Fibroblast of skin of back (primary cell): ENCODE measurements around the gene ZDHHC18.
A peak's percentile ranks its signal among the peaks of the same experiment; 100 is the strongest.
"Not testable (repeated sequence)": the region's sequence is repeated elsewhere in the genome, so short reads cannot be mapped to it uniquely, and the experiment has no call there.

Experiments used
- DNase-seq: peaks from one replicate; pipeline ENCODE4 v3.0.0-alpha.2; 2013

Gene ZDHHC18

DNA sequence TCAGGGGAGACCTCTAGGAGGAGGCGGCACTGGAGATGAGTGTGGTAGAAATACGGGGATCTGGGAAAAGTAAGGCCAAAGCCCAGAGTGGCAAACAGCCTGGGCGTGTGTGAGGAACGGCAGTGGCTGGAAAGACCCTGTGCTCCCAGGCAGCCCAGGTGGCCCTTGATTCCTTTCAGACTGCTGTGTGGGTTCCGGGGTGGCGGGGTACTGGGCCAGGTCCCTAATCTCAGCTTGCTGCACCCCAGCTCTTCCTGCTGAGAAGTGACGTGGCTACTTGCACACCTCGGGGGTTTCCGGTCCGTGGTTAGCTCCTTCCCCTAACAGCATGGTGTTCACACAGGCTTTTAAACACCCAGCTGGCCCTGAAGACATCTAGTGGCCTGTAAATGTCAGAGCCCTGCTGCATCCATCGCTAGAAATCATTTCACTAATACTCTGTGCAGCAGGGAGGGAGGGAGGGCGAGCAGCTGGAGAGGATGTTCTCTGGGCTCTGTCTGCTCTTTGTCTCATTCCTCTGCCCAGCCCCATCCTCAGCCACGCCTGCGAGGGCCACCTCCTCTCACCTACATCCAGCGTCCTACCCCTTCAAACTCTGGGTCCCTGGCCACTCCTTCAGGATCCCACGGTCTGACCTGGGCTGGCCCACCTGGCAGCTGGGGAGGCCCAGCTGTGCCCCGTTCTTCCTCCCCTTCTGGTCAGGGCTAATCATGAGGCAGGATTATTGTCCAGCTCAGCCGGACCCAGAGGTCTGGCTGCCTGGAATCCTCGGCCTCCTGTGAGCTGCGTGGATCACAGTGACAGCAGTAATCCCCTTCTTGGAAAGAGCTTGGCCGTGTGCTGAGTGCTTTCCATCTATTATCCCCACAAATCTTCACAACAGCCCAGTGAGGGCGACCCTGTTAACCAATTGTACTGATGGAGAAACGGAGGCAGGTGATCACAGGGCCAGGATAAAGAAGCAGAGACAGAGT, 7.2 kb downstream of the ZDHHC18 start:
- DNase-seq = no peak

DNA sequence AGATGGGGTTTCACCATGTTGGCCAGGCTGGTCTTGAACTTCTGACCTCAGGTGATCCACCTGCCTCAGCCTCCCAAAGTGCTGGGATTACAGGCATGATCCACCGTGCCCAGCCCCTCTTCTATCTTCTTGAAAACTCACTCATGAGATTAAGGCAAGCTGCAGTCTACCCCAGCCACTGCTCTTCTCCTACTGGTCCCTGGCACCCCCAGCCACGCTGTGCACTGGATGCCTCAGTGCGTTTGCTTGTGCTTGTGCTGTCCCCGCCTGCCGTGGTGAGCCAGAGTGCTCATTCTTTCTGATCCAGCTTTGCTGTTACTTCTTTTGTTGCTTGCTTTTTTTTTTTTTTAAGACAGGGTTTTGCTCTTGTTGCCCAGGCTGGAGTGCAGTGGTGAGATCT, 11.2 kb downstream of the ZDHHC18 start:
- not testable (repeated sequence) for DNase-seq

DNA sequence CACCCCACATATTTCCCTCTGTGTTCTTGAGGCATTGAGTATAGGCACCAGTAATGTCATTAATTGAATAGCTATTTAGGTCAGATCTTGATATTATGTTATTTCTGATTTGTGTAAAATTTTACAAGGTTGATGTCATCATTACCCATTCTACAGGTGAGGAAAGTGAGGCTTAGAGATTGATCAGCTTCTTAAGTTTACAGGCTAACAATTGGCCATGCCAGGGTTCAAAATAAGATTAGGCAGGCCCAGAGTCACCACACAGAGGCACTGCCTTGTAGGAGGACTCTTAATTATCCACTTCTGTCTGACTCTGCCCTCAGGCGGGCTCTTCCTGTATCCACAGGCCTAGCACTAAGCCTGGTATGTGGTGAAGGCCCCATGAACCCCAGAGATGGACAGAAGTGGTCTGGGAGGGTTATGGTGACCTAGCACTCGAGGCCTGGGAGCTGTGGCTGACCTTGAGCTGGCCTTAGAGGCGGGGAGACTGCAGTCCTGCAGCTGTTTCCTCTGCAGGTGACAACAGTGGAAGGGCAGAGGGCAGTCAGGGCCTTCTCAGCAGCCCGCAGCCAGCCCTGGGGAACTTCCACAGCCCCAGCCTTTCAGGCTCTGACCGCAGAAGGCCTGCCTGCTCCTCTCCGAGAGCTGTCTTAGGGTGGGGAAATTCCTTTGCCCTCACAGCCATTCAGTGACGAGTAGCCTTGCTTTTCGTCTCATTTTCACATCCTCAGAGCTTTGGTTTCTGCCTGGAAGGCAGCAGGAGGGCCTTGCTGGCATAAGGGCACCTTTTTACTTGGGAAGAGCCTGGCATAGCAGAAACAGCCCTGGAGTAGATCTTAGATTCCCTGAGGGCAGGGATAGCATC, 12.2 kb downstream of the ZDHHC18 start:
- no peak for DNase-seq

DNA sequence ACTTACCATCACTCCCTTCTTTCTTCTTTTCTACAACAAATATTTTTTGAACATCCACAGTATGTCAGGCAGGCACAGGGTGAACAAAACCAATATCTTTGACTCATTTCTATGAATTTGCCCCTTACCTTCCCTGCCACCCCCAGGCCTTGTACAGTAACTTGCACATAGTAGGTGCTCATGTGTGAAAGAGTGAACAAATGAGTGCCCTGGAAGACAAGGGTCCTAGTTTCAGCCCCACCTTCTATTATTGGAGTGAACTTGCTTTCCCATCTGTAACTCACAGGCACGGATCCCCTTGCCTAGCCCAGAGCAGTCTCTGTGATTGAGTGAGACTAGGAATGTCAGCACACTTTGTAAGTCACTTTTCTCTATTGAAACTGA, 12.8 kb downstream of the ZDHHC18 start:
- DNase-seq = no peak

GRCh38 chr1:26839779-26840178, 13.3 kb downstream of the ZDHHC18 start:
- no peak for DNase-seq

DNA sequence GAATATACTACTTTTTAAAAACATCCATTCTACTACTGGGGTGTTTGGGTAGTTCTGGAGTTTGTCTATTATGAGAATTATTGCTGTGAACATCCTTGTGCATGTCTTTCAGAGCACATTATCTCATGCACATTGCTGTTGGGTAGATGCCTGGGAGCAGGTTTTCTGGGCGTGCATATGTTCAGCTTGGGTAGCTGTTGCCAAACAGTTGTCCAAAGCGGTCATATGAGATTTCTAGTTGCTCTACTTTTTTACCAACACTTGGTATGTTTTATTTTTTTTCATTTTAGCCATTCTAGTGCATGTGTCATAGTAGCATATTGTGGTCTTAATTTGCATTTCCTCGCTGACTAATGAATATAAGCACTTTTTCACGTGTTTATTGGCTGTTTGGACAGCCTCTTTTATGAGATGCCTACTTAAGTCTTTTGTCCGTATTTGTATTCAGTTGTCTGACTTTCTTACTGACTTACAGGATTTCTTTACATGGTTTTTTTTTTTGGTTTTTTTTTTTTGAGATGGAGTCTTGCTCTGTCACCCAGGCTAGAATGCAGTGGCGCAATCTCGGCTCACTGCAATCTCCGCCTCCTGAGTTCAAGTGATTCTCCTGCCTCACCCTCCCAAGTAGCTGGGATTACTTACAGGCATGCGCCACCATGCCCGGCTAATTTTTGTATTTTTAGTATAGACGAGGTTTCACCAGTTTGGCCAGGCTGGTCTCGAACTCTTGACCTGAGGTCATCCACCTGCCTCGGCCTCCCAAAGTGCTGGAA, 18.1 kb downstream of the ZDHHC18 start:
- DNase-seq = no peak

DNA sequence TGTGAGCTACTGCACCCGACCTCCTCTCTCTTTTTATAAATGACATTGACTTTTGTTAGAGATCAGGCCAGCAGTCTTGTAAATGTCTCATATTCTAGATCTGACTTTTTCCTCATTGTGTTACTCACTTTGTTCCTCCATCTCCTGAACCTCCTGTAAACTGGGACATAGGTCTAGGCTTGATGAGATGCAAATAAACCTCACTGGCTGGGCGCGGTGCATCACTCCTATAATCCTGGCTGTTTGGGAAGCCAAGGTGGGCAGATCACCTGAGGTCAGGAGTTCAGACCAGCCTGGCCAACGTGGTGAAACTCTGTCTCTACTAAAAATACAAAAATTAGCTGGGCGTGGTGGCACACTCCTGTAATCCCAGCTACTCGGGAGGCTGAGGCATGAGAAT, 21.3 kb downstream of the ZDHHC18 start:
- not testable (repeated sequence) for DNase-seq

DNA sequence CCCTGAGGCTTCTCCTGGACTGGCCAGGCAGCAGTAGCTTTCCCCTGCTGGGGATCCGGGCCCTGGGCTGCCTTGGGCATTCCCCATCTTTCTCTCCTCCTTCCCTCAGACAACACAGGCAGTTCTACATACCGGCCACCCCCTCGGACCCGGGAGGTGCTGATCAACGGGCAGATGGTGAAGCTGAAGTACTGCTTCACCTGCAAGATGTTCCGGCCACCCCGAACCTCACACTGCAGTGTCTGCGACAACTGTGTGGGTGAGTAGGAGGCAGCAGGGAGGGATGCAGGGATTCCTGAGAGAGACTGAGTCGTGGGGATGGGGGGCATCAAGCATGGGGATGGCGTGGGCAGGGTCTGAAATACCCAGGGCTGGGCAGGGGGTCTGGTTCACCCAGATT, 22.0 kb downstream of the ZDHHC18 start:
- no peak for DNase-seq

GRCh38 chr1:26848941-26849774, 22.7 kb downstream of the ZDHHC18 start:
- peak; percentile 73 for DNase-seq

DNA sequence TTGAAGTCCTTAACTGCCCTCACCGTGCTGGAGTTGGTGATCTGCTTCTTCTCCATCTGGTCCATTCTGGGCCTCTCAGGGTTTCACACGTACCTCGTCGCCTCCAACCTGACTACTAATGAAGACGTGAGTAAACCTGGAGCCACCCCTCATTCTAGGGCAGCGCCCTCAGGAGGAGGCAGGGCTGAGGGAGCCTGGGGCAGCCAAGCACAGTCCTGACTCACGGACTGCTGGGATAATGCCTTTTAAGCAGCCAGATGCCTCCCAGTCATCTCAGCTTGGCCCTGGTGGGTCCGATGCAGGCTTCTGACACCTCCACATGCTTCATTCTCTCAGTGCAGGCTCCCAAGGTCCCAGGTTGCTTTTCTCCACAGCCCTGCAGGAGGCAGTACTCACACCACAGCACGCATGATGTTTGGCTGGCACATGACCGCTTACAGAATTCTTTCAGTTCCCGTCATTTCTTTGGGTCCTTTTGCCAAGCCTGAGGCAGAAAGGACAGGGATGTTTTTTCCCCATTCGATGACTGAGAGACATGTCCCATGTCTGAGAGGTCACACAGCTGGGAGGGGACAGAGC, 24.7 kb downstream of the ZDHHC18 start:
- no peak for DNase-seq

DNA sequence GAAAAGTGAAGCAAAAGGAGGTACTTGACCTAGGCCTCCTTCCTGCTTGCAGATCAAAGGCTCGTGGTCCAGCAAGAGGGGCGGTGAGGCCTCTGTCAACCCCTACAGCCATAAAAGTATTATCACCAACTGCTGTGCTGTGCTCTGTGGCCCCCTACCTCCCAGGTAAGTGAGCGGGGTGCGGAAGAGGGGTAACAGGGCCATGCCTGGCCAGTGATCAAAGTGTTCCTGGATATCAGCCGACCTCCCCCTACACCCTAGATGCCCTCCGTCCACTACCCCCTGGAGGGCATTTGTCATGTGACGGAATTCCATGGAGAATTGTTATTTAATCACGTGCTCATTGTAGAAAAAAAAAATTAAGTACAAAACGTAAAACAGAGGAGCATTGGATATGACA, 26.2 kb downstream of the ZDHHC18 start:
- no peak for DNase-seq

GRCh38 chr1:26853156-26853555, 26.7 kb downstream of the ZDHHC18 start:
- DNase-seq = peak; percentile 90

- DNase-seq = no peak
Measured at GRCh38 chr1:26853600-26853999, 27.1 kb downstream of the ZDHHC18 start.

GRCh38 chr1:26854906-26855305, 28.4 kb downstream of the ZDHHC18 start:
- no peak for DNase-seq

DNA sequence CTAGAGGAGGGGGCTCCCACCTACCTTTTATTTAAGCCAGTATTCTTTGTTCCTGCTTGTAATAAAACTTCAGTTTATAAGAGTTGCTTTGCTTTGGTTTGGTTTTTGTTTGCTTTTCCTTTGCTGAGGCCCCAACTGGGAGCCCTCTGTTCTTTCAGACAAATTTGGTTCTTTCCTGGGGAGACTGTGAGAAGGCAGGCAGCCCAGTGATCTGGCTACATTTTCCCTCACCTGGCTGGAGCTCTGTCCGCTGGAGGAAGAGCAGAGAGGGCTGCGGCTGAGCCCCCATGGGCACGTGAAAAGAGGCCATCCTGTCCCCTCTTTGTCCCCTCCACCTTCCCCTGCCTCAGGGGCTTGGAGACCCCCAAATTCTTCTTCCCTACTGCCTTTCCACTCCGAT, 29.1 kb downstream of the ZDHHC18 start:
- no peak for DNase-seq

- no peak for DNase-seq
Measured at GRCh38 chr1:26856181-26856580, 29.7 kb downstream of the ZDHHC18 start.

GRCh38 chr1:26856604-26857469, 30.3 kb downstream of the ZDHHC18 start:
- DNase-seq = no peak

- no peak for DNase-seq
Measured at GRCh38 chr1:26857473-26858060, 31.1 kb downstream of the ZDHHC18 start.

DNA sequence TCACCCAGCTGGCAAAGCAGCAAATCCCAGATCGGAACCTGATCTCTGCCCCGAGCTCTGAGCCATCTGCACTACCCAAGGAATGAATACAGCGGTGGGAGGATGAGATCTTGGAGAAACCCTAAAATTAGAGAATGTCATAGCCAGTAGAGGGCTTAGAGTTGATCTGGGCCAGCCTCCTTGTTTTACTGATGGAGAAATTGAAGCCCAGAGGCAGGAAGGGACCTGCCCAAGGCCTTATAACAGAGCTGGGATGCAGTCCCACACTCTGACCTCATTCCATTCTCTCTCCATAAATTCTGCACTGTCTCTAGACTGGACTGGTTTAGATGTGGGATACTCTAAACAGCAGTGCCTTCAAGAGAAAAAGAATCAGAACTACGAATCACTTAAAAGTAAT, 31.7 kb downstream of the ZDHHC18 start:
- DNase-seq = no peak
